ENCODE measurements around the gene NASP. TPM values are rescaled to one million over a fixed set of nuclear protein-coding genes. Genes with fewer than 3 reads are reported as not detected.

Gene NASP
- total RNA-seq, 1 donor from 2014 or later: 149 TPM

GRCh38 chr1:45545553-45546310, 38.1 kb upstream of the NASP start:
- no peak overlapping the region for H3K4me3 Mint-ChIP-seq (ENCODE audit: unreplicated experiment)
- H3K27me3 Mint-ChIP-seq (ENCODE audit: unreplicated experiment): peaks cover 1% of the 10 kb centered on the region
- no peak overlapping the region for H3K27ac Mint-ChIP-seq (ENCODE audit: unreplicated experiment)
- no peak for DNase-seq (ENCODE audit: low spot score)
- TF ChIP-seq CTCF (IDR thresholded peaks at IDR 0.05; ENCODE audit: unreplicated experiment): no peak
- peaks cover 34% of the 10 kb centered on the region for H3K4me1 Mint-ChIP-seq (ENCODE audit: unreplicated experiment)
- no peaks in the 10 kb centered on the region for H3K9me3 Mint-ChIP-seq (ENCODE audit: unreplicated experiment)
- peaks cover 3% of the 10 kb centered on the region for H3K36me3 Mint-ChIP-seq (ENCODE audit: low read depth, unreplicated experiment)

GRCh38 chr1:45550401-45551351, 33.2 kb upstream of the NASP start, which contains the start of gene AKR1A1:
TSS of gene AKR1A1 (plus strand) at chr1:45550826. CDS start at chr1:45561795, 10,969 bp downstream.
- peak within 1 kb of the TSS; percentile 98 for H3K4me3 Mint-ChIP-seq (ENCODE audit: unreplicated experiment)
- no peaks in the 10 kb centered on the region for H3K9me3 Mint-ChIP-seq (ENCODE audit: unreplicated experiment)
- TF ChIP-seq CTCF (IDR thresholded peaks at IDR 0.05; ENCODE audit: unreplicated experiment): no peak
- H3K4me1 Mint-ChIP-seq (ENCODE audit: unreplicated experiment): peaks cover 20% of the 10 kb centered on the region
- H3K27ac Mint-ChIP-seq (ENCODE audit: unreplicated experiment): peak within 1 kb of the TSS; percentile 72
- H3K36me3 Mint-ChIP-seq (ENCODE audit: low read depth, unreplicated experiment): peaks cover 6% of the 10 kb centered on the region
- no peaks in the 10 kb centered on the region for H3K27me3 Mint-ChIP-seq (ENCODE audit: unreplicated experiment)
- DNase-seq (ENCODE audit: low spot score): peak; percentile 79

GRCh38 chr1:45551684-45552083, 32.2 kb upstream of the NASP start:
- TF ChIP-seq CTCF (IDR thresholded peaks at IDR 0.05; ENCODE audit: unreplicated experiment): no peak
- Mint-ChIP-seq H3K27me3 (ENCODE audit: unreplicated experiment) (no peaks in the 10 kb centered on the region), H3K9me3 (ENCODE audit: unreplicated experiment) (no peaks in the 10 kb centered on the region), H3K4me3 (ENCODE audit: unreplicated experiment) (peak overlapping the region; percentile 98), H3K27ac (ENCODE audit: unreplicated experiment) (no peak overlapping the region), H3K4me1 (ENCODE audit: unreplicated experiment) (peaks cover 19% of the 10 kb centered on the region), H3K36me3 (ENCODE audit: low read depth, unreplicated experiment) (peaks cover 9% of the 10 kb centered on the region)
- DNase-seq (ENCODE audit: low spot score): no peak

- no peaks in the 10 kb centered on the region for H3K9me3 Mint-ChIP-seq (ENCODE audit: unreplicated experiment)
- H3K27ac Mint-ChIP-seq (ENCODE audit: unreplicated experiment): no peak overlapping the region
- H3K4me3 Mint-ChIP-seq (ENCODE audit: unreplicated experiment): peak overlapping the region; percentile 22
- no peaks in the 10 kb centered on the region for H3K27me3 Mint-ChIP-seq (ENCODE audit: unreplicated experiment)
- TF ChIP-seq CTCF (IDR thresholded peaks at IDR 0.05; ENCODE audit: unreplicated experiment): no peak
- H3K36me3 Mint-ChIP-seq (ENCODE audit: low read depth, unreplicated experiment): peaks cover 9% of the 10 kb centered on the region
- no peak for DNase-seq (ENCODE audit: low spot score)
- H3K4me1 Mint-ChIP-seq (ENCODE audit: unreplicated experiment): peaks cover 19% of the 10 kb centered on the region
Measured at GRCh38 chr1:45552331-45552730, 31.5 kb upstream of the NASP start.
